Measurements from ENCODE around the gene COA1. TPM values are rescaled to one million over a fixed set of nuclear protein-coding genes. Genes with fewer than 3 reads are reported as not detected.

COA1 gene
- total RNA-seq, 2 donors from 2014 or later: 47.9 to 57.5 TPM

- no peak overlapping the region for H3K27ac ChIP-seq
- peaks cover 0 to 6% of the 10 kb centered on the region in 2 donors for H3K36me3 ChIP-seq
- TF ChIP-seq CTCF (IDR thresholded peaks at IDR 0.05) (no peak), POLR2A (IDR thresholded peaks at IDR 0.05) (no peak), POLR2AphosphoS5 (IDR thresholded peaks at IDR 0.05) (no peak)
- no peaks in the 10 kb centered on the region for H3K9me3 ChIP-seq
- peaks cover 9% of the 10 kb centered on the region for H3K4me1 ChIP-seq (replicated peaks)
- intact Hi-C loops (cut with DNase I): no loop called here
- 72% methylated on average over 8 of the region's 8 CpGs for WGBS
- no peak for DNase-seq (ENCODE audit: low spot score)
- H3K27me3 ChIP-seq (replicated peaks; ENCODE audit: insufficient read depth): no peaks in the 10 kb centered on the region
- no peak overlapping the region for H3K4me3 ChIP-seq
Observed at GRCh38 chr7:43643846-43644245, 85.5 kb downstream of the COA1 start.

GRCh38 chr7:43642897-43643630, 86.3 kb downstream of the COA1 start:
- Histone ChIP-seq H3K9me3 (no peaks in the 10 kb centered on the region), H3K4me3 (no peak overlapping the region), H3K27me3 (replicated peaks; ENCODE audit: insufficient read depth) (no peaks in the 10 kb centered on the region), H3K27ac (no peak overlapping the region), H3K4me1 (replicated peaks) (peaks cover 5% of the 10 kb centered on the region), H3K36me3 (peaks cover 0 to 6% of the 10 kb centered on the region in 2 donors)
- WGBS: 89% methylated on average over 13 of the region's 13 CpGs
- intact Hi-C loops (cut with DNase I): no loop called here
- DNase-seq (ENCODE audit: low spot score): no peak
- TF ChIP-seq POLR2AphosphoS5 (IDR thresholded peaks at IDR 0.05) (no peak), CTCF (IDR thresholded peaks at IDR 0.05) (no peak), POLR2A (IDR thresholded peaks at IDR 0.05) (no peak)

- WGBS: 97% methylated on average over 3 of the region's 3 CpGs
- intact Hi-C loops (cut with DNase I): no loop called here
- H3K27ac ChIP-seq: no peak overlapping the region
- H3K4me3 ChIP-seq: no peak overlapping the region
- no peak for DNase-seq (ENCODE audit: low spot score)
- peaks cover 0 to 6% of the 10 kb centered on the region in 2 donors for H3K36me3 ChIP-seq
- no peaks in the 10 kb centered on the region for H3K9me3 ChIP-seq
- no peak for TF ChIP-seq POLR2AphosphoS5 (IDR thresholded peaks at IDR 0.05)
- no peak for TF ChIP-seq POLR2A (IDR thresholded peaks at IDR 0.05)
- no peak for TF ChIP-seq CTCF (IDR thresholded peaks at IDR 0.05)
- no peaks in the 10 kb centered on the region for H3K27me3 ChIP-seq (replicated peaks; ENCODE audit: insufficient read depth)
- H3K4me1 ChIP-seq (replicated peaks): no peaks in the 10 kb centered on the region
Observed at GRCh38 chr7:43640679-43641078, 88.6 kb downstream of the COA1 start.

GRCh38 chr7:43639858-43640491, 89.3 kb downstream of the COA1 start:
- 55% methylated on average over 6 of the region's 6 CpGs for WGBS
- Histone ChIP-seq H3K27ac (no peak overlapping the region), H3K4me1 (replicated peaks) (no peaks in the 10 kb centered on the region), H3K9me3 (no peaks in the 10 kb centered on the region), H3K4me3 (no peak overlapping the region), H3K27me3 (replicated peaks; ENCODE audit: insufficient read depth) (no peaks in the 10 kb centered on the region), H3K36me3 (peaks cover 0 to 6% of the 10 kb centered on the region in 2 donors)
- intact Hi-C loops (cut with DNase I): no loop called here
- no peak for TF ChIP-seq CTCF (IDR thresholded peaks at IDR 0.05)
- no peak for TF ChIP-seq POLR2A (IDR thresholded peaks at IDR 0.05)
- no peak for TF ChIP-seq POLR2AphosphoS5 (IDR thresholded peaks at IDR 0.05)
- DNase-seq (ENCODE audit: low spot score): no peak

Measured in prostate gland (tissue), 2 donors.